ENCODE results near the gene KANSL1.

KANSL1 gene

DNA sequence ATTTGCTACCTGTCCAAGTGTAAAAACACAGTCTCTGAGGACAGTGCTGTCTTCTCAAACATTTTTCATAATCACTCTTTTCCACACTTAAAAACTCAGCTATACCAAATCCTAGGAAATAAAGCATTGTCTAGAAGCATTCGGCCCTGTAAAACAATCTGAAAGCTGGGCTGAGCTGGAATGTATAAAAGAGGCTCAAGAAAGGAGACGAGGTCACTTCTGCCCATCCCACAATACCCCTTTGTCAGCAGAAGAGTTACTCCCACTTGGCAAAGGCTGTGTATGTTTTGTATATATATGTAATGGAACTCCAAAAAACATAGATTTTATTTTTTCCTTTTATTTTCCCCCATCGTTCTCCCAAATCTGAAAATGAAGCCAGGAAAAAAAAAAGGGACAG lies 150.3 kb downstream of the KANSL1 start:
- TF ChIP-seq TCF12 (IDR thresholded peaks at IDR 0.05; ENCODE audit: low read depth): no peak

DNA sequence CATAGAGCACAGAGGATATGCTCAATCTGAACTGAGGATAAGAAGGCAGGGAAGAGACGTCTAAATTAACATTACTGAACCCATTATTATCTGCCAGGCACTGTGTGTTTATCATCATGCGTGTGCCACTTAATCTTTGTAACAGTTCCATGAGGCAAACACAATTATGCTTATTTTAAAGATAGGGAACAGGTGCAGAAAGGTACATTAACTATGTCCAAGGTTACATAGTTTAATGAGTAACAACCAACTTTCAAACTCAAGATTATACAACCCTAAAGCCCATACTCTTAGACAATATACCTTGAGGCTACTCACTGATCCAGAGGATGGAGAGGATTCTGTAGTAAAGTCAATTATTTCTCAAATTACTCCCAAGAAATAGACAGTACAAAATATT lies 151.0 kb downstream of the KANSL1 start:
- TF ChIP-seq TEAD4 (IDR thresholded peaks at IDR 0.05) (no peak), YY1 (IDR thresholded peaks at IDR 0.05; ENCODE audit: low read depth) (no peak), CREB1 (IDR thresholded peaks at IDR 0.05; ENCODE audit: low read depth) (no peak), ZBTB7A (IDR thresholded peaks at IDR 0.05; ENCODE audit: low read depth) (no peak), RAD21 (IDR thresholded peaks at IDR 0.05; ENCODE audit: low read depth) (no peak), EGR1 (IDR thresholded peaks at IDR 0.05) (no peak), FOXM1 (IDR thresholded peaks at IDR 0.05; ENCODE audit: borderline replicate concordance, low read depth) (no peak), NFIC (IDR thresholded peaks at IDR 0.05) (no peak), EP300 (IDR thresholded peaks at IDR 0.05; ENCODE audit: borderline replicate concordance) (no peak), CEBPB (IDR thresholded peaks at IDR 0.05) (no peak), TCF12 (IDR thresholded peaks at IDR 0.05; ENCODE audit: low read depth) (no peak), TAF1 (IDR thresholded peaks at IDR 0.05; ENCODE audit: low read depth) (no peak)
- TF ChIP-seq, protein P1, sequence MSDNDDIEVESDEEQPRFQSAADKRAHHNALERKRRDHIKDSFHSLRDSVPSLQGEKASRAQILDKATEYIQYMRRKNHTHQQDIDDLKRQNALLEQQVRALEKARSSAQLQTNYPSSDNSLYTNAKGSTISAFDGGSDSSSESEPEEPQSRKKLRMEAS (IDR thresholded peaks at IDR 0.05): no peak
- TF ChIP-seq, protein P2, sequence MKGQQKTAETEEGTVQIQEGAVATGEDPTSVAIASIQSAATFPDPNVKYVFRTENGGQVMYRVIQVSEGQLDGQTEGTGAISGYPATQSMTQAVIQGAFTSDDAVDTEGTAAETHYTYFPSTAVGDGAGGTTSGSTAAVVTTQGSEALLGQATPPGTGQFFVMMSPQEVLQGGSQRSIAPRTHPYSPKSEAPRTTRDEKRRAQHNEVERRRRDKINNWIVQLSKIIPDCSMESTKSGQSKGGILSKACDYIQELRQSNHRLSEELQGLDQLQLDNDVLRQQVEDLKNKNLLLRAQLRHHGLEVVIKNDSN (IDR thresholded peaks at IDR 0.05): no peak
- TF ChIP-seq, protein P3, sequence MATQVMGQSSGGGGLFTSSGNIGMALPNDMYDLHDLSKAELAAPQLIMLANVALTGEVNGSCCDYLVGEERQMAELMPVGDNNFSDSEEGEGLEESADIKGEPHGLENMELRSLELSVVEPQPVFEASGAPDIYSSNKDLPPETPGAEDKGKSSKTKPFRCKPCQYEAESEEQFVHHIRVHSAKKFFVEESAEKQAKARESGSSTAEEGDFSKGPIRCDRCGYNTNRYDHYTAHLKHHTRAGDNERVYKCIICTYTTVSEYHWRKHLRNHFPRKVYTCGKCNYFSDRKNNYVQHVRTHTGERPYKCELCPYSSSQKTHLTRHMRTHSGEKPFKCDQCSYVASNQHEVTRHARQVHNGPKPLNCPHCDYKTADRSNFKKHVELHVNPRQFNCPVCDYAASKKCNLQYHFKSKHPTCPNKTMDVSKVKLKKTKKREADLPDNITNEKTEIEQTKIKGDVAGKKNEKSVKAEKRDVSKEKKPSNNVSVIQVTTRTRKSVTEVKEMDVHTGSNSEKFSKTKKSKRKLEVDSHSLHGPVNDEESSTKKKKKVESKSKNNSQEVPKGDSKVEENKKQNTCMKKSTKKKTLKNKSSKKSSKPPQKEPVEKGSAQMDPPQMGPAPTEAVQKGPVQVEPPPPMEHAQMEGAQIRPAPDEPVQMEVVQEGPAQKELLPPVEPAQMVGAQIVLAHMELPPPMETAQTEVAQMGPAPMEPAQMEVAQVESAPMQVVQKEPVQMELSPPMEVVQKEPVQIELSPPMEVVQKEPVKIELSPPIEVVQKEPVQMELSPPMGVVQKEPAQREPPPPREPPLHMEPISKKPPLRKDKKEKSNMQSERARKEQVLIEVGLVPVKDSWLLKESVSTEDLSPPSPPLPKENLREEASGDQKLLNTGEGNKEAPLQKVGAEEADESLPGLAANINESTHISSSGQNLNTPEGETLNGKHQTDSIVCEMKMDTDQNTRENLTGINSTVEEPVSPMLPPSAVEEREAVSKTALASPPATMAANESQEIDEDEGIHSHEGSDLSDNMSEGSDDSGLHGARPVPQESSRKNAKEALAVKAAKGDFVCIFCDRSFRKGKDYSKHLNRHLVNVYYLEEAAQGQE (IDR thresholded peaks at IDR 0.05; ENCODE audit: low read depth): no peak

DNA sequence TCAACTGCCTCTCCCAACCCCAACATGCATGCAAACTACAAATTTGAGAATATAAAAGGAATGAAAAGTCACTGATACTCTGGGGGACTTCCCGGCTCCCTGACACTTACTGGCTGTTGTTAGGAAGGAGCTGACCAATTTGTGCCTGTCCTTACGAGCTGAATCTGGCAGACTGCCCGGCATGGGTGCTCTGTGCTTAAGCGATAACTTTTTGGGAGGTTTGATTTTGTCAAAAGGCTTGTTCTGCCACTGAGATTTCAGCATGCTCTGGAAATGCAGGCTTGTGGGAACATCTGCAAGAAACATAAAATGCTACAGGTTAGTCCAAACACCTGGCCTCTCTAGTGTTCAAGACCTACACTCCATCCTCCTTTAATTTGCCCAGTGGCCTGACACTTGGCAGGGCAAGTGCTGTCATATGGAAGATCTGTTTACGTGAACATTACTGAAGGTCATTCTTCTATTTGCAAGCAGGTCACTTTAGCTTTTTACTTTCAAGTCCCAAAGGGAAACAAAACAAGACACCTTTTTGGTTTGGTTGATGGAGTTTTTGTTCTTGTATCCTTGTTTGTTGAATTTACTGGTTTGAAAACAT lies 153.5 kb downstream of the KANSL1 start:
- TF ChIP-seq CREB1 (IDR thresholded peaks at IDR 0.05; ENCODE audit: low read depth) (no peak), YY1 (IDR thresholded peaks at IDR 0.05; ENCODE audit: low read depth) (no peak), NFIC (IDR thresholded peaks at IDR 0.05) (no peak), CEBPB (IDR thresholded peaks at IDR 0.05) (no peak), RAD21 (IDR thresholded peaks at IDR 0.05; ENCODE audit: low read depth) (no peak), TCF12 (IDR thresholded peaks at IDR 0.05; ENCODE audit: low read depth) (no peak), TAF1 (IDR thresholded peaks at IDR 0.05; ENCODE audit: low read depth) (no peak), ZBTB7A (IDR thresholded peaks at IDR 0.05; ENCODE audit: low read depth) (no peak), FOXM1 (IDR thresholded peaks at IDR 0.05; ENCODE audit: borderline replicate concordance, low read depth) (no peak), TEAD4 (IDR thresholded peaks at IDR 0.05) (no peak), EP300 (IDR thresholded peaks at IDR 0.05; ENCODE audit: borderline replicate concordance) (no peak), EGR1 (IDR thresholded peaks at IDR 0.05) (no peak)
- TF ChIP-seq, protein P3 (IDR thresholded peaks at IDR 0.05; ENCODE audit: low read depth): no peak
- TF ChIP-seq, protein P2 (IDR thresholded peaks at IDR 0.05): no peak
- TF ChIP-seq, protein P1 (IDR thresholded peaks at IDR 0.05): no peak

DNA sequence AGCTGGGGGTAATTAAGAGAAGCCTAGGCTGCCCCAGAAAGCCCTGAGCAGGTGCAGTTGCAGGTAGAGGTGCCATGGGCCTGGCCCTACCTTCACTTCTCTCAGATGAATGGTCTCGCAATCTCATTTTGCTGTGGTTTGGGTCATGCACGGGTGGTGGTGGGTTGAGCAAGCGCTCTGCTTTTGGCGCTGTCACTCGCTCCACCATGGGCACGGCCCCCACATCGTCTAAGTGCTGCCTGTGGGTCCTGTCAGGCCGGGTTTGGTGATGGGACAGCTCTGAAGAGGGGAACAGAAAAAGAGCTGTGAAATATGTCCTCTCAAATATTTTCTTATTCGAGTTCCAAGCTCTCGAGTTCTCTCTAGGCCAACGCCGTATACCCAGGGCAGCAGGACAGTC lies 154.3 kb downstream of the KANSL1 start:
- no peak for TF ChIP-seq EGR1 (IDR thresholded peaks at IDR 0.05)
- TF ChIP-seq ZBTB7A (IDR thresholded peaks at IDR 0.05; ENCODE audit: low read depth): no peak
- no peak for TF ChIP-seq FOXM1 (IDR thresholded peaks at IDR 0.05; ENCODE audit: borderline replicate concordance, low read depth)
- TF ChIP-seq, protein P2 (IDR thresholded peaks at IDR 0.05): no peak
- TF ChIP-seq TEAD4 (IDR thresholded peaks at IDR 0.05): no peak
- TF ChIP-seq NFIC (IDR thresholded peaks at IDR 0.05): no peak
- TF ChIP-seq CREB1 (IDR thresholded peaks at IDR 0.05; ENCODE audit: low read depth): no peak
- no peak for TF ChIP-seq CEBPB (IDR thresholded peaks at IDR 0.05)
- TF ChIP-seq EP300 (IDR thresholded peaks at IDR 0.05; ENCODE audit: borderline replicate concordance): no peak
- TF ChIP-seq RAD21 (IDR thresholded peaks at IDR 0.05; ENCODE audit: low read depth): no peak
- TF ChIP-seq, protein P3 (IDR thresholded peaks at IDR 0.05; ENCODE audit: low read depth): no peak
- TF ChIP-seq, protein P1 (IDR thresholded peaks at IDR 0.05): no peak
- no peak for TF ChIP-seq YY1 (IDR thresholded peaks at IDR 0.05; ENCODE audit: low read depth)
- no peak for TF ChIP-seq TAF1 (IDR thresholded peaks at IDR 0.05; ENCODE audit: low read depth)
- no peak for TF ChIP-seq TCF12 (IDR thresholded peaks at IDR 0.05; ENCODE audit: low read depth)
